KOPT-K1 (cell line): ENCODE data around the gene LMLN.
"Not testable (repeated sequence)": the region's sequence is repeated elsewhere in the genome, so short reads cannot be mapped to it uniquely, and the experiment has no call there.

Source experiments
- H3K27ac ChIP-seq: fragments of 200-600 bp; sonication (generic); 2 replicates; pipeline ENCODE4 v1.5.1; 2016; ENCODE audit warnings: antibody characterized with exemption, mild to moderate bottlenecking, low read depth, low read length; ENCODE audit not compliant: poor library complexity, severe bottlenecking
- H3K36me3 ChIP-seq: fragments of 200-600 bp; sonication (generic); 2 replicates; pipeline ENCODE4 v1.5.1; 2017; ENCODE audit warnings: antibody characterized with exemption, mild to moderate bottlenecking, low read length, moderate library complexity; ENCODE audit not compliant: insufficient read depth
- H3K9me3 ChIP-seq: fragments of 200-600 bp; sonication (generic); 2 replicates; pipeline ENCODE4 v1.5.1; 2017; ENCODE audit warnings: antibody characterized with exemption, low read length, mild to moderate bottlenecking; ENCODE audit not compliant: insufficient read depth, poor library complexity, severe bottlenecking

Gene LMLN

GRCh38 chr3:197959891-197960693 lies at the start of gene LMLN:
Gene LMLN, plus strand, starts transcription at chr3:197960217. Its CDS starts 29 bp downstream, at chr3:197960246.
- Histone ChIP-seq H3K9me3 (no peaks in the 10 kb centered on the region), H3K36me3 (peaks cover 26% of the 10 kb centered on the region), H3K27ac (peak within 1 kb of the TSS; percentile 57)

- Histone ChIP-seq H3K27ac (no peak overlapping the region), H3K36me3 (no peaks in the 10 kb centered on the region), H3K9me3 (no peaks in the 10 kb centered on the region)
Measured at GRCh38 chr3:197912741-197913476, 47.1 kb upstream of the LMLN start.

GRCh38 chr3:197913641-197914380 lies 46.2 kb upstream of the LMLN start:
- Histone ChIP-seq H3K27ac (no peak overlapping the region), H3K36me3 (no peaks in the 10 kb centered on the region), H3K9me3 (no peaks in the 10 kb centered on the region)

GRCh38 chr3:197921429-197922275 lies 38.4 kb upstream of the LMLN start:
- not testable (repeated sequence) for H3K27ac ChIP-seq, H3K36me3 ChIP-seq, H3K9me3 ChIP-seq

GRCh38 chr3:197926418-197926817 lies 33.6 kb upstream of the LMLN start:
- Histone ChIP-seq H3K36me3 (no peaks in the 10 kb centered on the region), H3K9me3 (no peaks in the 10 kb centered on the region), H3K27ac (no peak overlapping the region)

GRCh38 chr3:197927578-197927977 lies 32.4 kb upstream of the LMLN start:
- H3K27ac ChIP-seq, H3K9me3 ChIP-seq, H3K36me3 ChIP-seq: not testable (repeated sequence)

GRCh38 chr3:197936819-197937384 lies 23.1 kb upstream of the LMLN start:
- Histone ChIP-seq H3K36me3 (no peaks in the 10 kb centered on the region), H3K9me3 (no peaks in the 10 kb centered on the region), H3K27ac (no peak overlapping the region)

GRCh38 chr3:197940745-197941384 lies 19.2 kb upstream of the LMLN start:
- no peak overlapping the region for H3K27ac ChIP-seq
- no peaks in the 10 kb centered on the region for H3K36me3 ChIP-seq
- H3K9me3 ChIP-seq = no peaks in the 10 kb centered on the region

- Histone ChIP-seq H3K36me3 (no peaks in the 10 kb centered on the region), H3K27ac (no peak overlapping the region), H3K9me3 (no peaks in the 10 kb centered on the region)
Measured at GRCh38 chr3:197942956-197943556, 17.0 kb upstream of the LMLN start.

- Histone ChIP-seq H3K27ac (peak overlapping the region; percentile 82), H3K9me3 (no peaks in the 10 kb centered on the region), H3K36me3 (peaks cover 34% of the 10 kb centered on the region)
Measured at GRCh38 chr3:197949191-197949777, 10.7 kb upstream of the LMLN start.

GRCh38 chr3:197949778-197950676 lies 10.0 kb upstream of the LMLN start, which contains the start of gene RPL35A:
Gene RPL35A, plus strand, starts transcription at chr3:197950190. Its CDS starts 778 bp downstream, at chr3:197950968.
- Histone ChIP-seq H3K27ac (peak within 1 kb of the TSS; percentile 82), H3K9me3 (no peaks in the 10 kb centered on the region), H3K36me3 (peaks cover 42% of the 10 kb centered on the region)

- peaks cover 48% of the 10 kb centered on the region for H3K36me3 ChIP-seq
- H3K27ac ChIP-seq = peak overlapping the region; percentile 82
- H3K9me3 ChIP-seq = no peaks in the 10 kb centered on the region
Measured at GRCh38 chr3:197950677-197951061, 9.3 kb upstream of the LMLN start.
